Measurements from ENCODE around the gene HYAL2.

HYAL2 gene

DNA sequence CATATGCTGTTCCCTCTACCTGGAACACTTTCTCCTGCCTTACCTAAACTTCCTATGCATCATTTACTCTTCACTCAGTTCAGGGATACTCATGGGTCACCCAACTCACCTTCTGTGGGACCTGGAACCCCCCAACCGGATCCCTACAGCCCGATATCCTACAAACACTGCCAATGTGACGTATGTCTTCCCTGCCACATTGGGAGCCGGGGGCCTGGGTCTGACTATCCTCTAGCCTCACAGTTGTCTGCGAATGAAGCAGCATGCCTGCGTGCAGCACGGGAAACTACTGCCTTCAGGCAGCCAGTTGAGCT is 27.6 kb upstream of the HYAL2 start:
- DNase-seq = no peak

DNA sequence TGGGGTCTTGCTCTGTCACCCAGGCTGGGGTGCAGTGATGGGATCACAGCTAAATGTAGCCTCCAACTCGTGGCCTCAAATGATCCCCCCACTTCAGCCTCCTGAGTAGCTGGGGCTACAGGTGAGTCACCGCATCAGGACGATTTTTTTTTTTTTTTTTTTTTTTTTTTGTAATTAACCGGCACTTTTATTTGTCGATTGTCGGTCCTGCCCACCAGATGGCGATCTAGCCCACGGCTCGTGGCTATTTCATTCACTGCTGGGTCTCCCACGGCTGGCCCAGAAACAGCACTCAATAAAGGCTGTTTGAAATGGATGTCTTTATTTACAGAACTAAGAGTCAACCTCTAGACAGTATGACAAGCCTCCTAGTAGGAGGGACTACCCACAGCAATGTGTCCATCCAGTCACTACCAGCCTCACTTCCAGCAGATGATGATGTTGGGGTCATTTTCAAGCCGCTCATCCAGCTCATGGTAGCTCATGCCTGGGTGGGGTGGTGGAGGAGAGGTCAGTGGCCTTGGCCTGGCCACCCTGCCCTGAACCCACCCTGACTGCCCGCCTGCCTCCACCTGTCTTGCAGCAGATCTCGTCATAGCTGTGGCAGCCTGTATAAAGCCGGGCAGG is 24.8 kb upstream of the HYAL2 start:
- DNase-seq = peak; percentile 77

DNA sequence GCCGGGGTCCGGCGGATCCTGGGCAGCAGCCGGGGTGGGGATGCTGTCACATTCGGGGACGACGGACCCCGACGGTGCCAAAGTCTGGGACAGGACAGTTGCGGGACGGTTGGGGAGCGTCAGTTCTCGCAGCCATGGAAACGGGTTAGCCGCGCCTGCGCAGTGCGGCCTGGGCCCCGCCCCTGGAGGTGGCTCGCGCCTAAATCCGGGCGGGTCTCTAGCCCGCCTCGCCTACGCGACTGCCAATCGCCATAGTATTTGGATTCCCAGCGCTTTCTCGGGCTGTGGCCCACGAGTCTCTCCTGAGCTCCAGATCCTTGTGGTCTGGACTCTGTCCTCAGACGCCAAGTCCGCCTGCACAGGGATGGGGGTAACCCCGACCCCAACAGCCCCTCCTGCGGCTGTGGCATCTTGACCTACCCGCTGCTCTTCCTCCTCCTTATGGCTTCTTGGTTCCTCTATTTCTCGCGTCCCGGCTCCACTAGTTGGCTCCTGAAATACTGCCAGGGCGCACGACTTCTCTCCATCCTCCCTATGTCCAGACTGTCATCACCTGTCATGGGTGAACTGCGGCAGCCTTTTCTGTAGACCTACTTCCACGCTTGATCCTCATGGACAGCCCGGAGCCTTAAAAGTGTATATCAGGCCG is 23.2 kb upstream of the HYAL2 start, which contains the start of gene ZMYND10:
Gene ZMYND10 (minus strand): TSS at position 147 of the 649 bp plus-strand sequence. CDS start 153 bp downstream, outside the sequence.
- DNase-seq = peak; percentile 85

DNA sequence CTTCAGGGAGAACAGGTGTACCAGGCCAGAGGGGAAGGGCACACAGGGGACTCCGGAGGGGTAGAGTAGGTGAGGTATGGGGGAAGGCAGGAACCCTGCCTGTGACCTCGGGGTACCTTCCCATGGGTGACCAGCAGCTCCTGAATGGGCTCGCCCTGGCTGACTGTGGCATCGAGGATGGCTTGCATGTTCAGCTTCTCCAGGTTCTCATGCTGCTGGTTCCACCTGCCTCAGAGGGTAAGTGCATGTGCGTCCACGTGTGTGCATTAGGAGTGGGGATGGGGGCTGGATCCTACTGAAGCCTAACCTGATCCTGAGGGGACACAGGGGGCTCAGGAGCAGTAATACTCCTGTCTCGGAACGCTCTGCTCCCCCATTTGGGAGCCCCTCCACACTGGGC is 22.5 kb upstream of the HYAL2 start:
- no peak for DNase-seq

DNA sequence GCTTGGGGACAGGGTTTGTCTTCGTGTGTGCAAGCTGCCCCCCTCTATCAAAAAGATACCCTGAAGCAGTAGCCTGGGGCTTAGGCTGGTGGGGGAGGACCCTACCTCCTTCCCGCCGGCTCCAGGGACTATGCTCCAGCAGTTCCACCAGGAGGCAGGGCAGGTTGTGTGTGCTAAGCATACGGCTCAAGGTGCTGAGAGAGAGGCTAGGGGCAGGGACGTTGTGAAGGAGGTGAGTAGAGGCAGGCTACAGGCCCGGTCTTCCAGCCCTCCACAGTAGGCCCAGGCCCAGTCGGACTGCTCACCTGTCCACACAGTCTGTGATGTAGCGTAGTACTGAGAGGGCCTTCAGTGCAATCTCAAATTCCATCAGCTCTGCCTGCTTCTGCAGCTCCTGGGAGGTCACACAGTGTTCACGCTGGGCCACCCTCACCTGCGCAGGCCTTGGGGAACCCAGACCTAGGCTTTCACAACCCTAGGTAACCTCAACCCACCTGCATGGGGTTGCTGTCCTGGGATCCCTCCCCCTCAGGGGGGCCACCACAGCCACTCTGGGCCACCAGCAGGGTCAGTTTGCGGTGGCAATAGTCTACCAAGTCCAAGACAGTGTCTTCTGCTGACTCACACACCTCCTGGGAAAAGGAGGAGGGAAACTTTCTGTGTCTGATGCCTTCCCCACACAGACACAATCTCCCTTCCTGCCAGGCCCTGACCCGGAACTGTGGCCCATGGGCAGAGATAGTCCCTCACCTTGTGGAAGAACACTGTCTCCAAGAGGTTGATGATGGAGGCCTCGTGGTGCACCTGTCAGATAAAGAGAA is 20.5 kb upstream of the HYAL2 start:
- no peak for DNase-seq

DNA sequence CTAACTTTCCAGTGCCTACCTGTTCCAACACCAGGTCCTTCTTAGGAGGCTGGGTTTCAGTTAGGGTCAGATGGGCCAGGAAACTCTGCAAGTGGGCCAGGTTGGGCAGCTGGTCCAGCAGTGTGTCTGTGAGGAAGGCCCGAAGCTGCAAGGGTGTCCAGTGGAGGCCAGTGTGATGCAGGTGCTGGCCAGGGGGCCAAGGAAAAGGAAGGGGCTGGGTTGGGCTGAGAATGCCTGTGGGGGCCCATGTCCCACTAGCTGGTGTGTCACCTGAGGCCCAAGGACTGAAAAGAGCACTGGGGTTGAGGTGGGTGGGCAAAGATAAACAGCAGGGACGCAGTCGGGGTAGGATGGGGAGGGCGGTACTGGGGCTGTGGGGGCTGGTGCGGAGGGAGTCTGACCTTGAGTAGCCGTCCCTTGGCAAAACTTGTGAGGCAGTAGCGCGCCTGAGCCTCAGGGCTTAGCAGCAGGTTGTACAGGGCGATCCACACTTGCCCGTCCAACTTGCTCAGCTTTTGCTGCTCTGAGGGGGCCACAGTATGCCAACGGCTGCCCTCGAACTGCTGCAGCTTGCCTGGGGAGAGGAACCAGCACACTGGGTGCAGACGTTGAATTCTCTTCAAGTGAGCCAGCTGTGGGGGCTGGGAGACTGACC is 19.6 kb upstream of the HYAL2 start:
- DNase-seq = no peak

DNA sequence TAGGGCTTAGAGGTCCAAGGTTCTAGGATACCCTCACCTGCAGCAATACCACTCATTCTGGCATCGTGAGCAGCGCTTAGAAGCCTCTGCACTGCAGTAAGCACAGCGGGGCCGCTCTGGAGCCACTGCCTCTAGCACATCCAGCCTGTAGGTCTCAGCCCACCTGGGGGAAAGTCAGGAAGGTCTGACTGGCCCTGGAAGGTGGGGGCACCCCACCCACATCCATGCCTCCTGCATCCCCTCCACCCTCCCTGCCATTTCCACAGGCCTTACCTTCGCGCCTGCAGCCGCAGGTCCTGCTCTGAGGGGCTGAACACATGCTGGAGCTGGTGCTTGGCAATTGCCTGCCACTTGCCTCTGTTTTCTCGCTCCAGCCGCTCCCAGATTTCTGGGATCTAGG is 19.0 kb upstream of the HYAL2 start:
- DNase-seq = no peak

DNA sequence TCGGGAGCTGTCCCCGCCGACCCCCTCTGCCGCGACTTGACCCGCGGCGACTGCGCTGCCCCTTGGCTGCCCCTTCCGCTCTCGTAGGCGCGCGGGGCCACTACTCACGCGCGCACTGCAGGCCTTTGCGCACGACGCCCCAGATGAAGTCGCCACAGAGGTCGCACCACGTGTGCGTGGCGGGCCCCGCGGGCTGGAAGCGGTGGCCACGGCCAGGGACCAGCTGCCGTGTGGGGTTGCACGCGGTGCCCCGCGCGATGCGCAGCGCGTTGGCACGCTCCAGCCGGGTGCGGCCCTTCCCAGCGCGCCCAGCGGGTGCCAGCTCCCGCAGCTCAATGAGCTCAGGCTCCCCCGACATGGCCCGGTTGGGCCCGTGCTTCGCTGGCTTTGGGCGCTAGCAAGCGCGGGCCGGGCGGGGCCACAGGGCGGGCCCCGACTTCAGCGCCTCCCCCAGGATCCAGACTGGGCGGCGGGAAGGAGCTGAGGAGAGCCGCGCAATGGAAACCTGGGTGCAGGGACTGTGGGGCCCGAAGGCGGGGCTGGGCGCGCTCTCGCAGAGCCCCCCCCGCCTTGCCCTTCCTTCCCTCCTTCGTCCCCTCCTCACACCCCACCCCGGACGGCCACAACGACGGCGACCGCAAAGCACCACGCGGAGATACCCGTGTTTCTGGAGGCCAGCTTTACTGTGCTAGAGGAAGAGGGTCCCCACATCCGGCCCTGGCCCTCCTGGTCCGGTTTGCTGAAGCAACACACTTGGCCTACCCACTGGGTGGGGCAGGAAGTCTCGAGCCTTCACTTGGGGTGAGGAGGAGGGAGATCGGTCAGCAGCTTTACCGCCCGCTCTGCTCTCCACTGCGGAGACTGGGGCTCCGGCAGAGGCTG is 18.1 kb upstream of the HYAL2 start, which contains the start of gene RASSF1:
Gene RASSF1 (minus strand): TSS at position 389 of the 882 bp plus-strand sequence. CDS start 31 bp downstream, at position 358.
- DNase-seq = peak; percentile 67

DNA sequence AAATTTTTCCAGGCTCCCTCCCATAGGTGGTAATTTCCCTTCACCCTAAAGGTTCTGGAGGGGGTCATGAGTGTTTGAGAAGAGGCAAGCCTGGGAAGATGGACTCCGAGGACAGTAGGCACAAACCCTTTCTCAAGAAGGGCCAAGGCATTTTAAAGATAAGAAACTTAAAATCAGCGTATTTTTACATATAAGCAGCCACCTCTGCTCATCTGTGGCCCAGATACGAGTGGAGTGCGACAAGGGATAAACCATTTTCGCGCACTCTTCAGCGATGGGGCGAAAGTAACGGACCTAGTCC is 17.6 kb upstream of the HYAL2 start:
- no peak for DNase-seq

DNA sequence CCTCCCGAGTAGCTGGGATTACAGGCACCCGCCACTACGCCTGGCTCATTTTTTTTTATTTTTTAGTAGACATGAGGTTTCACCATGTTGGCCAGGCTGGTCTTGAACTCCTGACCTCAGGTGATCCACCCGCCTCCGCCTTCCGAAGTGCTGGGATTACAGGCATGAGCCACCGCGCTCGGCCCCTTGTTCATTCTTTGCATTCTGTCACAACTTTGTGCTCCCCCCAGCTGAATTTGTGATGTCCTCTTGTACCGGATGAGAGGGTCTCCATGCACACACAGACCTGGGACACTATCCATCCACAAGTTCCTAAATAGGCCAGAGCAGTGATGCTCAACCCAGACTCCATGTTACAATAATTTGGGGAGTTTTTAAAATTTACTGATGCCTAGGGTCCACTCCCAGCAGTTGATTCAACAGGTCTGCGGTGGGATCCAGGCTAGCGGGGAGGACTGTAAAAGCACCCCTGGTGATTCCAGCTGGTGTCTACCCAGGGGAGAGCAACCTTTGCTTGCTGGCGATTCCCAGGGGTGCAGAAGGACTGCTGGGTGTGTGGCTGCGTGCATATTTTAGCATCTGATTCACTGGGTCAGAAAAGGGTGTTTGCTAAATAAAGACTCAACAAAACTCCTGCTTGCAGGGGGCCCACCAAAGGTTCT is 17.1 kb upstream of the HYAL2 start:
- no peak for DNase-seq

DNA sequence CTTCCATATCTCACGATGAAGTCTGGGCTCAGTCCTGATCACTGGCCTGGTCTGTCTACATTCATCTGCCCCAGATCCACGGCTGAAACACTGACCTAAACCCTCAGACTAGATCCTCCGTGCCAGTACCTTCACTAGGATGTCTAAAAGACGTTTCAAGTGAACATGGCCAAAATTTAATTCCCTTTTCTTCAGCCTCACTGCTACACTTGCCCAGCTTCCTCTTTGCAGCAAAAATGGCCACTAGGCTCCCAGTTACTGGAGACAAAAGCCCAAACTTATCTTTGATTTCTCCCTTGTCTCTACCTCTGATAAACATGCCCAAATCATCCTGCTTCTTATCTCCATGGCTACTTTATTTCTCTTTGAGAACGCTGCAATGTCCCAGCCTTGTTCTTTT is 16.4 kb upstream of the HYAL2 start:
- peak; percentile 49 for DNase-seq

DNA sequence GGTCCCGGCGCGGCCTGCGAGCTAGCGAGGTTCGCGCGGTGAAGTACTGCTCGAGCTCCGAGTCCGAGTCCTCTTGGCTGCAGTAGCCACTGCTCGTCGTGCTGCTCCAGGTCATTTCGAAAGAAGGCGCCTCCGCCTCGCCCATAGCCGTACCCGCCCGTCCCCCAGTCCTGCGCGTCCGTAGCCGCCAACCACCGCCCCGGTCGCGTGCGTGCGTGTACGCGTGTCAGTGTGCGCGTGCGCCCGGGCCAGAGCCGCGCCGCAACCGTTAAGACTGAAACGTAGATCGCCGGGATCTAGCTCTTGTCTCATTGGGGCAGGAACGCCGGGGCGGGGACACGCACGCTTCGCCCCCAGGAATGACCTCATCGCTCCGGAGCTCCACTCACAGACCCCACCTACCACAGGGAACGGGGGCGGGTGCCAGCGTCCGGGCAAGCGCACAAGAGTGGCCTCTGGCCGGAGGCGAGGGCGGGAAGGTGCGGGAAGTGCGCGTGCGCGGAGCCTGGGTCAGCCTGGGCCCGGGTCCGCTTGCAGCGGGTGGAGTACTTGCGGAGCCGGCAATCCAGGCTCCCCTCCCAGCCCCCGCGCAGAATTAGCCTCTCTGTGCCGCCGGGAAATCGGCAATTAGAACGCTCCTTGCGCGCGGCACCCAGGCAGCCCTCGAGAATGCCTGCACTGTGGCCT is 14.8 kb upstream of the HYAL2 start:
- DNase-seq = peak; percentile 100

DNA sequence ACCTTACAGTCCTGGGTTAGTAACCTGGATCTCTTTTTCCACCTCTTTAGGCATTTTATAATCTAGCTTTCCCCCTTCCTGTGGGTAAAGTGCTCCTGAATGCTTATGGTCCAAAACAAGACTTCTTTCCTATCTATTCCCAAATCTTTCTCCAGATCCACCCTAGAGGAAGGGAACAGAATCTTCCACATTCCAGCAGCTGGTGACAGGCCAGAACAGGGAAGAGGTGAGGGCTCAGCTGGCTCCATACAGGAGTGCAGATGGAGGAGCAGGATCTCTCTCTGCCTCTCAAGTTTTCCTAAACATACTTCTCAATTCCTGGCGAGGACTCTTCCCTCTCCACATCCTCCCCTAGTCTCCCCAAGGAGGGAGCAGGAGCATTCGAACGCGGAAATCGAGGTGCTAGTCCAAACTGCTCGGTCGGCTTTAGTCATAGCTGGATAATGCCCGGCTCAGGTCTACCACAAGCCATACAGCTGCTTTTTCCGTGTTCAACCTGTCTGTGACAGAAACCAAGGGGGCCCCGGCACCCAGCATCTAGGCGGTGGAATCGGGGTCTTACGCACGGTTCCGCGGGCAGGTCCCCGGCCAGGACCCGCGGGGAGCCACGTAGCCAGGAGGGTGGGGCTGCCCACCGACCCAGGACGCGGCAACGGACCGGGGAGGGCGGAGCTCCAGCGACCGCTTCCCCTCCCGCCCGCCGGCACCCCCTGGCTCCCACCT is 14.1 kb upstream of the HYAL2 start:
- DNase-seq = no peak

DNA sequence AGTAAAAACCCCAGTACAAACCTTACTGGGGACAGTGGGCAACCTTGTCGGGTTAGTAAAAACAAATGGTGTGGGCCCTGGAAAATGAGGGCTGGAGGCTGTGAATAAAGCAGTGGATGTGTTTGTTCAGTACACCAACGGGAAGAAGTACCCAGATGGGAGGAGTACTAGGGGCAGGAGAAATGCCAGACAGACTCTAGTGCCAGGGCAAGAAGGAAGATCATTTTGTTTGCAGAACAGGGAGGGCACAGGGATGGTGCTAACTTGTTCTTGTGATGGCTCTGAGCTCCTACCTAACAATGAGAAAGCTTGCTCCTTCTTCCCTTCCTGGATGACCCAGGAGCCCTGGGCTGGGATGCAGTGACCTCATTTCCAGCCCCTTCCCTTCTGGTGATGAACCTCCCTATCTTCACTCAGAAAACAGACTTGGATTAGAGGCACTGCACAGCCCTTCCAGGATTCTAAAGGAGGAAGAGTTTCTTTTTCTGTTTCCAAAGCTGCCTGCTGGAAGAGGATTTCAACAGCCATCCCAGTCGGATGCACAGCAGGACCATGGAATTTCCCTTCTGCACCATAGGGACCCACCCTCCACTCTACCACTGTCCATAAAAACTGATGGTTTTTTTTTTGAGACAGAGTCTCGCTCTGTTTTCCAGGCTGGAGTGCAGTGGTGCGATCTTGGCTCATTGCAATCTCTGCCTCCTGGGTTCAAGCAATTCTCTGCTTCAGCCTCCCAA is 12.0 kb upstream of the HYAL2 start:
- DNase-seq = no peak

DNA sequence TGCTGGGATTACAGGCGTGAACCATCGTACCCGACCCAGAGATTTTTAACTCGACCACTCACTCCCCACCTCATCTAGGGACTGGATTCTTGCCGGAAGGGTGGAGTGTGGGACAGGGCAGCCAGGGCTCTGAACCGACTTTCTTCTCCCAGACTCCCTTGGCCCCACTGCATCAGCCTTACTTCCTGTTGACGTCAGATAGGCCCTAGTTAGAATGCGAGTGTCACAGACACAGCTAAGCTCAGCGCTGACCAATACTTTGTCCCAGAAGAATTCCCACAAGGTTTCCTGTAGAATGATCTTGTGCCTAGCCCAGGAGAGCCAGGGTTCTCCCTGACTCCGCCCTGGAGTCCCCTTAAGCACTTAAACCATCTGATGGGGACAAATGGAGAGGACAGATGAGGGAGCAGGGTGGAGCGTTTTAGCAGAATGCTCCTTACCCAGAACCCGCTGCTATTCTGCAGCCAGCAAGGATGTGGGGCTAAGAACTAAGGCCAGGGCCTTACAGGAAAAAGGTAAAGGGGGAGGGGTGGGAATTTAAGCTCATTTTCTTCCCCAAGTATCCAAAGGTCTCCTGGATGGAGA is 11.3 kb upstream of the HYAL2 start:
- no peak for DNase-seq

DNA sequence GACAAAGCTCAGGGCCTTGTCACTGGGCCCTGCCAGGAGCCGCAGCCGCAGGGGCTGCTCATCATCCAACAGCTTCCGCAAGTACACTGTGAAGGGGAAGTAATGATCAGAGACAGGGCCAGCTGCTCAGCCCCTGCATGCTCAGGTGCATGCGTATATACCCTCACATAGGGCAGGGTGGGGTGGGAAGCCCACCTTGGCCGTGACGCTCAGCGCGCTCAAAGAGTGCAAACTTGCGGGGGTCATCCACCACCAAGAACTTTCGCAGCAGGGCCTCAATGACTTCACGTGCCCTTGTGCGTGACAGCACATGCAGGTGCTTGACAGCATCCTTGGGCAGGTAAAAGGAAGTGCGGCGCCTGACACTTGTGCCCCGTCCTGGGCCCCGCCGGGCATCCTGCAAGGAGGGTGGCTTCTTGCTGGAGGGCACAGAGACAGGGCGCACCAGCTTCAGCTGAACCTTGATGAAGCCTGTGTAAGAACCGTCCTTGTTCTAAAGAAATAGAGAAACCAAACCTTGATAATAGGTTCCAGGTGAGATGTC is 8.9 kb upstream of the HYAL2 start:
- DNase-seq = no peak

DNA sequence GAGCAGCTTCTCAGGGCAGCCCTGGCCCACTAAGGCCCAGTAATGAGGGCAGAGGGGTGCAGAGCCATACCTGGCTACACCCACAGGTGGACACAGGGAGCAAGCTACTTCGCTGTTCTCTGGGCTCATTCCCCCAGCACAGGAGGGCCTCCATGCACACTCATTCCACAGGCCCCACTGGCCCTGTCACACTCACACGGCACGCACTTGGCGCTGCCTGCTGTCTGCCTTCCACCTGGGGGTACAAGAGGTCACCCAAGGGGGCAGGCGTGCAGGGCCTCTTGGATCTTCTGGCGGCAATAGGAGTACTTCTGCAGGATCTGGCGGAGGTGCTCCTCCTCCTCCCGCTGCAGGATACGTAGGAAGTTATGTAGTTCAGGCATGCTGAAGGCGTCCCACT is 7.8 kb upstream of the HYAL2 start:
- no peak for DNase-seq

DNA sequence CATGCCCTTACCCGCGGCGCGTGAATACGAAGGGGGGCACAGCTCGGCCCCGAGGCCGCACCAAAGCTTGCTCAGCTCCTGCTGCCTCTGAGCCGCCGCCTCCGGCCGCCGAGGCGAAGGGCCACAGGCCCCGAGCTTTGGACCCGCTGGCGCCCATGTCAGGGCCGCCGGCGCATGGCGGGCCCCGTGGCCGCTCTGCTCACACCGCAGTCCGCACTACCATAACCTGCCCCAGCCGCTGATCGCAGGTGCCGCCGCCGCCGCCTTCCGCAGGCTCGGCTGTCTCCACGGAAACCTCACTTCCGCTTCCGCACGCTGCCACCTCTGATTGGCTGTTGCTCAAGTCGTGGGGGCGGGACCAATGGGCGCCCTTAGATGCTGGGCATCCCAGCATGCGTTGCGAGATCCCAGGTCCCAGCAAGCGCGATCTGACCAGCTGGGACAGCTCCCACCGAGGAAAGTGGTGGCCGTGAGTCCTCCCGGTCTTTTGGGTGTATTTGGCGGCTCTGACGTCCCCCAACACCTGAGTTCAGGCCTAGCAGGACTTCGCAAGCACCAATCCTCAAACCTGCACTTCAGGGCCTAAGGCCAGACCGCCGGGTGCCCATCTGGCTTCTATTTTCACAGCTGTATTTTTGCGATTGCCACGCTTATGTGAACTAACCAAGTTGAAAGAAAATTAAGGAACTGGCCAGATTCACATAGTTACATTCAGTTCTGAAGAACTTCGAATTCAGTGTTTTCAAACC is 5.6 kb upstream of the HYAL2 start, which contains the start of gene TUSC2:
Gene TUSC2 (minus strand): TSS at position 281 of the 749 bp plus-strand sequence. CDS start 124 bp downstream, at position 157.
- DNase-seq = peak; percentile 98
